ENCODE results near the gene ANAPC2. TPM values are rescaled to one million over a fixed set of nuclear protein-coding genes. Genes with fewer than 3 reads are reported as not detected.

The ANAPC2 gene
- total RNA-seq, 1 donor from 2014 or later = 24.1 TPM

GRCh38 chr9:137204731-137205125 is 16.4 kb upstream of the ANAPC2 start:
- Histone ChIP-seq H3K27ac (peak overlapping the region; percentile 77 to 83), H3K4me1 (peaks cover 27 to 37% of the 10 kb centered on the region in 2 donors)

GRCh38 chr9:137202966-137203365 is 14.6 kb upstream of the ANAPC2 start:
- Histone ChIP-seq H3K36me3 (no peaks in the 10 kb centered on the region), H3K4me1 (peaks cover 30 to 52% of the 10 kb centered on the region in 2 donors), H3K27me3 (no peaks in the 10 kb centered on the region), H3K4me3 (no peak overlapping the region), H3K27ac (no peak overlapping the region), H3K9me3 (no peaks in the 10 kb centered on the region)
- DNase-seq (ENCODE audit: low spot score in 2 of 2) = no peak
- intact Hi-C loops (cut with DNase I) = no loop called here
- TF ChIP-seq, protein P1, sequence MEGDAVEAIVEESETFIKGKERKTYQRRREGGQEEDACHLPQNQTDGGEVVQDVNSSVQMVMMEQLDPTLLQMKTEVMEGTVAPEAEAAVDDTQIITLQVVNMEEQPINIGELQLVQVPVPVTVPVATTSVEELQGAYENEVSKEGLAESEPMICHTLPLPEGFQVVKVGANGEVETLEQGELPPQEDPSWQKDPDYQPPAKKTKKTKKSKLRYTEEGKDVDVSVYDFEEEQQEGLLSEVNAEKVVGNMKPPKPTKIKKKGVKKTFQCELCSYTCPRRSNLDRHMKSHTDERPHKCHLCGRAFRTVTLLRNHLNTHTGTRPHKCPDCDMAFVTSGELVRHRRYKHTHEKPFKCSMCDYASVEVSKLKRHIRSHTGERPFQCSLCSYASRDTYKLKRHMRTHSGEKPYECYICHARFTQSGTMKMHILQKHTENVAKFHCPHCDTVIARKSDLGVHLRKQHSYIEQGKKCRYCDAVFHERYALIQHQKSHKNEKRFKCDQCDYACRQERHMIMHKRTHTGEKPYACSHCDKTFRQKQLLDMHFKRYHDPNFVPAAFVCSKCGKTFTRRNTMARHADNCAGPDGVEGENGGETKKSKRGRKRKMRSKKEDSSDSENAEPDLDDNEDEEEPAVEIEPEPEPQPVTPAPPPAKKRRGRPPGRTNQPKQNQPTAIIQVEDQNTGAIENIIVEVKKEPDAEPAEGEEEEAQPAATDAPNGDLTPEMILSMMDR (IDR thresholded peaks at IDR 0.05) = no peak

More at GRCh38 chr9:137204731-137205125, 16.4 kb upstream of the ANAPC2 start:
- TF ChIP-seq, protein P1 (IDR thresholded peaks at IDR 0.05) = no peak
- no peaks in the 10 kb centered on the region for H3K27me3 ChIP-seq
- no peaks in the 10 kb centered on the region for H3K36me3 ChIP-seq
- H3K4me3 ChIP-seq = peak overlapping the region; percentile 80 to 100
- H3K9me3 ChIP-seq = no peaks in the 10 kb centered on the region
- intact Hi-C loops (cut with DNase I) = loop anchor here (1.0 kb wide), 2 partner anchors 16 to 37 kb away; partner anchors contain the start of genes ANAPC2, SSNA1 and TUBB4B
- no peak for DNase-seq (ENCODE audit: low spot score in 2 of 2)

- no peak for DNase-seq (ENCODE audit: low spot score in 2 of 2)
- Histone ChIP-seq H3K27me3 (no peaks in the 10 kb centered on the region), H3K27ac (peak overlapping the region; percentile 73 to 75), H3K4me1 (peaks cover 28 to 48% of the 10 kb centered on the region in 2 donors), H3K36me3 (no peaks in the 10 kb centered on the region), H3K4me3 (peak overlapping the region; percentile 77 to 80), H3K9me3 (no peaks in the 10 kb centered on the region)
- intact Hi-C loops (cut with DNase I) = loop anchor here (2.0 kb wide), 1 partner anchor 67 kb away; no protein-coding TSS in a partner anchor
- TF ChIP-seq, protein P1 (IDR thresholded peaks at IDR 0.05) = no peak
These were observed 13.0 kb upstream of the ANAPC2 start for GRCh38 chr9:137201205-137201868.

DNA sequence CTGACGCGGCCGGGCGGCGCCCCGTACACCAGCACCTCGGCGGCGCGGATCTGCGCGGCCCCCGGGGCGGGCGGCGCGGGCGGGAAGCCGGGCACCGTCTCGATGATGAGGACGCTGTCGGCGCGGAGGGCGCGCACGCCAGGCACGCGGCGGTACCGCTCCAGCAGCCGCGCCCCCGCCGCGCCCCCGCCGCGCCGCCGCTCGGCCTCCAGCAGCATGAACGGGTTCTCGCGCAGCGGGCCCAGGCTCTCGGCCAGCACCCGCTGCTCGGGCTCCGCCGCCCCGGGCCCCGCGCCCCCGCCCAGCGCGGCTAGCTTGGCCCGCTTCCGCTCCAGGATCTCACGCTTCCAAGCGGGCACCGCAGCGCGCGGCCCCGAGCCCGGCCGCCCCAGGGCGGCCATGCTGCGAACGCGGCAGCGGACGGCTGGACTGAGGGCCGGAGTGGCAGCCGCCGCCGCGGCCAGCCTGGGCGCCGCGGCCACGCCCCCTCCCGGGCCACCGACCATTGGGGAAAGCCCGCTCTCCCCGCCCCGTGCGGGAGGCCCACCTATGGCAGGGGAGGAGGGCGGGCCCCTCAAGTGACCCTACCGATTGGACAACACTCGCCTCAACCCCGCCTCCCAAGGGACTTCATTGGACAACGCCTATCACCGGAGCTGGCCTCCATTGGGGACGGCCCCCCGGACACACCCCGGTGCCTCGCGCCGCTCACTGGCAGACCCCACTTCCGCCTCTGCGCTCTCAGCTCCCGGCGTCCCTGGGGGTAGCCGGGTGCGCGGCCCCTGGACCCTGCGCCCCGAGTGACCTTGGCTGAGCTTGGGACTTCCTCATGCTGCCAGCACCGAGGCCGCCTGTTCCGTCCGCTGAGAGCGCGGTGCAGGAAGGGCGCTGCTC is 12.2 kb upstream of the ANAPC2 start, which contains the start of gene TPRN:
Gene TPRN, minus strand, starts transcription at position 431 of the 894 bp plus-strand sequence. Its CDS starts 30 bp downstream, at position 401.
- intact Hi-C loops (cut with DNase I) = loop anchor here (1.0 to 2.0 kb wide), 5 partner anchors 12 to 409 kb away; partner anchors contain the start of genes ANAPC2, SSNA1 and TMEM141
- H3K4me3 ChIP-seq = peak within 1 kb of the TSS; percentile 77 to 80
- peak within 1 kb of the TSS; percentile 73 to 75 for H3K27ac ChIP-seq
- no peaks in the 10 kb centered on the region for H3K9me3 ChIP-seq
- TF ChIP-seq, protein P1 (IDR thresholded peaks at IDR 0.05) = peak in 1 of 3 experiments; percentile 29
- H3K4me1 ChIP-seq = peaks cover 20 to 45% of the 10 kb centered on the region in 2 donors
- H3K36me3 ChIP-seq = no peaks in the 10 kb centered on the region
- peak; percentile 99 to 100 for DNase-seq (ENCODE audit: low spot score in 2 of 2)
- no peaks in the 10 kb centered on the region for H3K27me3 ChIP-seq

GRCh38 chr9:137199411-137200121 is 11.2 kb upstream of the ANAPC2 start:
- Histone ChIP-seq H3K27me3 (no peaks in the 10 kb centered on the region), H3K9me3 (no peaks in the 10 kb centered on the region), H3K4me3 (peak overlapping the region; percentile 53 to 73), H3K27ac (no peak overlapping the region), H3K4me1 (peaks cover 17 to 41% of the 10 kb centered on the region in 2 donors), H3K36me3 (no peaks in the 10 kb centered on the region)
- DNase-seq (ENCODE audit: low spot score in 2 of 2) = no peak
- TF ChIP-seq, protein P1 (IDR thresholded peaks at IDR 0.05) = no peak
- intact Hi-C loops (cut with DNase I) = loop anchor here (1.0 to 2.0 kb wide), 5 partner anchors 11 to 408 kb away; partner anchors contain the start of genes ANAPC2, SSNA1 and TMEM141

All from ascending aorta (tissue), 2 donors.